Mesothelial cell of epicardium (in vitro differentiated cells): ENCODE data around the gene RPRD2. TPM values are rescaled to one million over a fixed set of nuclear protein-coding genes. Genes with fewer than 3 reads are reported as not detected.

Experiments
- DNase-seq, 2 experiments: peaks; one replicate each; pipeline ENCODE4 v3.0.0; 2021; ENCODE audit warnings: low spot score in 2 of 2; ENCODE audit not compliant: unreplicated experiment in 2 of 2
- H3K27ac Mint-ChIP-seq: 2 replicates; pipeline ENCODE4 v1.8.0; 2021; ENCODE audit warnings: mixed read lengths
- H3K27me3 Mint-ChIP-seq: 2 replicates; pipeline ENCODE4 v1.8.0; 2021; ENCODE audit warnings: low read depth, mixed read lengths
- H3K36me3 Mint-ChIP-seq: 2 replicates; pipeline ENCODE4 v1.8.0; 2021; ENCODE audit warnings: mixed read lengths
- H3K4me1 Mint-ChIP-seq: 2 replicates; pipeline ENCODE4 v1.8.0; 2021; ENCODE audit warnings: mixed read lengths
- H3K4me3 Mint-ChIP-seq: 2 replicates; pipeline ENCODE4 v1.8.0; 2021; ENCODE audit warnings: mild to moderate bottlenecking, moderate library complexity, mixed read lengths
- H3K9me3 Mint-ChIP-seq: 2 replicates; pipeline ENCODE4 v1.8.0; 2021; ENCODE audit warnings: mixed read lengths
- total RNA-seq: library from RNA; stranded (reverse); gene quantifications from 3 replicates; pipeline ENCODE4 v1.2.1, GENCODE V29; 2021
- TF ChIP-seq, protein P1 (sequence below): fragments of 200-600 bp; sonication (generic); IDR thresholded peaks from one replicate; pipeline ENCODE4 v1.5.0; 2021; ENCODE audit warnings: antibody characterized with exemption; ENCODE audit not compliant: unreplicated experiment

Gene RPRD2
- total RNA-seq, 1 donor from 2014 or later, result 38.5 TPM

DNA sequence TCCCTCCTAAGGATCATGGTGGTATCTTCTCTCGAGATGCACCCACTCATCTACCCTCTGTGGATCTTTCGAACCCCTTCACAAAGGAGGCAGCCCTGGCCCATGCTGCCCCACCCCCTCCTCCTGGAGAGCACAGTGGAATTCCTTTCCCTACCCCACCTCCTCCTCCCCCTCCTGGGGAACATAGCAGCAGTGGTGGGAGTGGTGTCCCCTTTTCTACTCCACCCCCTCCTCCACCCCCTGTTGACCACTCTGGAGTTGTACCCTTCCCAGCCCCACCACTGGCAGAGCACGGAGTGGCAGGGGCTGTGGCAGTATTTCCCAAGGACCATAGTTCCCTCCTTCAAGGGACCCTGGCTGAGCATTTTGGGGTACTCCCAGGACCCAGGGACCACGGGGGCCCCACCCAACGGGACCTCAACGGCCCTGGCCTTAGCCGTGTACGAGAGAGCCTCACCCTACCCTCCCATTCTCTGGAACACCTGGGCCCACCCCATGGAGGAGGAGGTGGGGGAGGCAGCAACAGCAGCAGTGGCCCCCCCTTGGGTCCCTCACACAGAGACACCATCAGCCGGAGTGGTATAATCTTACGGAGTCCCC is 108.8 kb downstream of the RPRD2 start:
- Mint-ChIP-seq H3K27ac (no peak overlapping the region), H3K9me3 (no peaks in the 10 kb centered on the region), H3K4me3 (no peak overlapping the region), H3K36me3 (peaks cover 25% of the 10 kb centered on the region), H3K27me3 (no peaks in the 10 kb centered on the region), H3K4me1 (peaks cover 17% of the 10 kb centered on the region)
- TF ChIP-seq, protein P1, sequence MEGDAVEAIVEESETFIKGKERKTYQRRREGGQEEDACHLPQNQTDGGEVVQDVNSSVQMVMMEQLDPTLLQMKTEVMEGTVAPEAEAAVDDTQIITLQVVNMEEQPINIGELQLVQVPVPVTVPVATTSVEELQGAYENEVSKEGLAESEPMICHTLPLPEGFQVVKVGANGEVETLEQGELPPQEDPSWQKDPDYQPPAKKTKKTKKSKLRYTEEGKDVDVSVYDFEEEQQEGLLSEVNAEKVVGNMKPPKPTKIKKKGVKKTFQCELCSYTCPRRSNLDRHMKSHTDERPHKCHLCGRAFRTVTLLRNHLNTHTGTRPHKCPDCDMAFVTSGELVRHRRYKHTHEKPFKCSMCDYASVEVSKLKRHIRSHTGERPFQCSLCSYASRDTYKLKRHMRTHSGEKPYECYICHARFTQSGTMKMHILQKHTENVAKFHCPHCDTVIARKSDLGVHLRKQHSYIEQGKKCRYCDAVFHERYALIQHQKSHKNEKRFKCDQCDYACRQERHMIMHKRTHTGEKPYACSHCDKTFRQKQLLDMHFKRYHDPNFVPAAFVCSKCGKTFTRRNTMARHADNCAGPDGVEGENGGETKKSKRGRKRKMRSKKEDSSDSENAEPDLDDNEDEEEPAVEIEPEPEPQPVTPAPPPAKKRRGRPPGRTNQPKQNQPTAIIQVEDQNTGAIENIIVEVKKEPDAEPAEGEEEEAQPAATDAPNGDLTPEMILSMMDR, result no peak
- no peak for DNase-seq

GRCh38 chr1:150473659-150474058 is 109.7 kb downstream of the RPRD2 start:
- DNase-seq, result no peak
- no peak overlapping the region for H3K4me3 Mint-ChIP-seq
- H3K9me3 Mint-ChIP-seq, result no peaks in the 10 kb centered on the region
- H3K4me1 Mint-ChIP-seq, result peaks cover 17% of the 10 kb centered on the region
- peak overlapping the region; percentile 30 for H3K27ac Mint-ChIP-seq
- H3K36me3 Mint-ChIP-seq, result peaks cover 25% of the 10 kb centered on the region
- TF ChIP-seq, protein P1, result no peak
- H3K27me3 Mint-ChIP-seq, result no peaks in the 10 kb centered on the region

GRCh38 chr1:150474869-150475268 is 110.9 kb downstream of the RPRD2 start:
- Mint-ChIP-seq H3K27me3 (no peaks in the 10 kb centered on the region), H3K36me3 (peaks cover 25% of the 10 kb centered on the region), H3K4me1 (peaks cover 17% of the 10 kb centered on the region), H3K27ac (no peak overlapping the region), H3K4me3 (no peak overlapping the region), H3K9me3 (no peaks in the 10 kb centered on the region)
- no peak for DNase-seq
- TF ChIP-seq, protein P1, result no peak

DNA sequence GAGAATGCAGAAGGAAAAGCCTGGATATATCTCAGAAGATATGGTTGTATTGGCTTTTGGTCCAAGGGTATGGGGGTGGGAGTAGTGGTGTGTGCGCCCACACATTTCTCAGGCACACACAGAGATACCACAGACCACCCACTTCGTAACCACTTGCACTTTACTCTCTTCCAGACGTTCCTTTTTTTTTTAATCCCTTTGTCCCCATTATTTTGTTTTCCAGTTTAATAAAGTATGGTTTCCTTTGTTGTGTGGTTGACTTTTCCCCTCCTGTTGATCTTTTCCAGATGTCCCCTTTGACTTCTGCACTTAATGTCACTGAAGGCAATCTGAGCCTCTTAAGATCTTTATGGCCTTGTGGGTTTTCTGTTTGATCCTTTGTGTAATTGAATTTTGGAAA is 112.8 kb downstream of the RPRD2 start:
- TF ChIP-seq, protein P1, result no peak
- Mint-ChIP-seq H3K4me1 (peaks cover 17% of the 10 kb centered on the region), H3K36me3 (peaks cover 8% of the 10 kb centered on the region), H3K27ac (peak overlapping the region; percentile 54), H3K4me3 (no peak overlapping the region), H3K27me3 (no peaks in the 10 kb centered on the region), H3K9me3 (no peaks in the 10 kb centered on the region)
- DNase-seq, result no peak

DNA sequence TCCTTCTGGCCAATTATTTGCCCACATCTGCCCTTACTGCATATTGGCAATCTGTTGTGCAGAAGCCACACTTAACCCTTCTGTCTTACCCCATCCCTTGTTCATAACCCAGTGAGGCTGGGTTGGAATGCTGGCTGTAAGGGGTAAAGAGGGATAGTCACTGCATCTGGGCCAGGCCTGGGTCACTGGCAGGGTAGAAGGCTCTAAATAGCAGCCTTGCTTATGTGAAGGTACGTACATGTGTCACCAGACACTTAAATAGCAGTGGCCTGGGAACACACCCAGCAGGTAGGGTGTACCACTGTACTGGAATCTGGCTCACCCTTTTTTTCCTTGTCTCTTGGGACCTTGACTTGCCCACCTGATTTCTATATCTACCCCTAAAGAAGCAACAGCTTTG is 113.4 kb downstream of the RPRD2 start:
- peaks cover 17% of the 10 kb centered on the region for H3K4me1 Mint-ChIP-seq
- no peak overlapping the region for H3K4me3 Mint-ChIP-seq
- H3K36me3 Mint-ChIP-seq, result peaks cover 4% of the 10 kb centered on the region
- no peaks in the 10 kb centered on the region for H3K9me3 Mint-ChIP-seq
- no peaks in the 10 kb centered on the region for H3K27me3 Mint-ChIP-seq
- H3K27ac Mint-ChIP-seq, result peak overlapping the region; percentile 69
- no peak for DNase-seq
- TF ChIP-seq, protein P1, result no peak

DNA sequence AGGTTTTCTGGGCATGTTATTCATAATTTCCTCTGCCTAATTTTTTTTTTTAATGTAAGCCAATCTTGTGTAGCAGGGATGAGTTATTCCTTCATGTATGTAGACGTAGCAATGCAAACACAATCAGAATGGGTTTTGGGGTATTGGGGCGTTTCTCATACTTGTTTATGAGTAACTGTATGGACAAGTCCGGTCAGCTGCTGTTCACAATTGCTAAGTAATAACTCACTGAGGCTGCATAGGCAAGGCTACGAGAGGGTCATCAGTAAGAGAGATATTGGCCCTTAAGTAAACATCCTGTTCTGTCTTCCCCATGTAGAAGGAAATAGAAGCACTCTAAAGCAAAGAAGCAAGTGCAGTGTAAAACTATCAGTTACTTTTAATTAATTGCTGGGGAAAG is 113.8 kb downstream of the RPRD2 start:
- no peak for DNase-seq
- peaks cover 17% of the 10 kb centered on the region for H3K4me1 Mint-ChIP-seq
- TF ChIP-seq, protein P1, result no peak

More for the DNA sequence above, 113.8 kb downstream of the RPRD2 start:
- no peaks in the 10 kb centered on the region for H3K27me3 Mint-ChIP-seq
- no peaks in the 10 kb centered on the region for H3K9me3 Mint-ChIP-seq
- peak overlapping the region; percentile 69 for H3K27ac Mint-ChIP-seq
- H3K4me3 Mint-ChIP-seq, result no peak overlapping the region
- no peaks in the 10 kb centered on the region for H3K36me3 Mint-ChIP-seq
